A549 treated with DMSO at 1 μM for 4 hours (cell line): ENCODE data around the gene SLC23A1. TPM values are rescaled to one million over a fixed set of nuclear protein-coding genes. Genes with fewer than 3 reads are reported as not detected.

ENCODE experiments used
- total RNA-seq: library from RNA; stranded (reverse); fragments of 200-300 nt; extraction: Qiagen RNA extraction; gene quantifications from 5 replicates; pipeline ENCODE4 v1.2.3, GENCODE V29; 2022; ENCODE audit warnings: low read depth

Gene SLC23A1
- total RNA-seq = 1.0 to 1.5 TPM (median 1.1 TPM) in 5 replicates

GRCh38 chr5:139383275-139383992 is at the start of gene SLC23A1:
TSS of gene SLC23A1 (minus strand) at chr5:139383297. CDS start at chr5:139383253, 44 bp downstream.

GRCh38 chr5:139403787-139404483 is 20.8 kb upstream of the SLC23A1 start, which contains the start of gene SPATA24:
TSS of gene SPATA24 (minus strand) at chr5:139404089. CDS start at chr5:139404060, 29 bp downstream.

GRCh38 chr5:139394654-139395566 is 11.8 kb upstream of the SLC23A1 start, which contains the start of gene PROB1:
TSS of gene PROB1 (minus strand) at chr5:139395104. CDS start at chr5:139395081, 23 bp downstream.

GRCh38 chr5:139389701-139390638 is 6.9 kb upstream of the SLC23A1 start, which contains the start of gene MZB1:
TSS of gene MZB1 (minus strand) at chr5:139389913. CDS start at chr5:139389856, 57 bp downstream.

GRCh38 chr5:139341689-139342422 is 41.2 kb downstream of the SLC23A1 start, which contains the start of gene PAIP2:
TSS of gene PAIP2 (plus strand) at chr5:139341854. CDS start at chr5:139363785, 21,931 bp downstream.

Other genes with a start within 250 kb of the SLC23A1 start
- 24.4 to 26.5 TPM (median 25.7 TPM) in 5 replicates for gene SIL1, start 184.9 kb downstream of the SLC23A1 start, total RNA-seq
- gene MATR3, start 89.6 kb downstream of the SLC23A1 start, total RNA-seq = 166 to 234 TPM (median 206 TPM) in 5 replicates
- 81.3 to 101 TPM (median 94.1 TPM) in 5 replicates for gene PAIP2, start 41.4 kb downstream of the SLC23A1 start, total RNA-seq
- 0.14 TPM in 2 of 5 replicates, not detected in the others for gene MZB1, start 6.6 kb upstream of the SLC23A1 start, total RNA-seq
- 0.28 to 0.37 TPM (median 0.33 TPM) in 5 replicates for gene PROB1, start 11.8 kb upstream of the SLC23A1 start, total RNA-seq
- gene SPATA24, start 20.8 kb upstream of the SLC23A1 start, total RNA-seq = 4.4 to 6.3 TPM (median 5.4 TPM) in 5 replicates
- gene DNAJC18, start 56.2 kb upstream of the SLC23A1 start, total RNA-seq = 5.6 to 10.6 TPM (median 7.2 TPM) in 5 replicates
- not detected in 5 replicates for gene ECSCR, start 79.4 kb upstream of the SLC23A1 start, total RNA-seq
- not detected in 5 replicates for gene SMIM33, start 87.7 kb upstream of the SLC23A1 start, total RNA-seq
- gene STING1, start 99.5 kb upstream of the SLC23A1 start, total RNA-seq = 0.73 to 1.3 TPM (median 1.00 TPM) in 5 replicates
- 118 to 176 TPM (median 164 TPM) in 5 replicates for gene UBE2D2, start 178.0 kb upstream of the SLC23A1 start, total RNA-seq